MM.1S (cell line): ENCODE measurements around the gene CCDC91.
A peak's percentile ranks its signal among the peaks of the same experiment; 100 is the strongest.

Source experiments
- DNase-seq: peaks from one replicate; pipeline ENCODE4 v3.0.0-alpha.2; 2015
- H2AFZ ChIP-seq: fragments of 300-600 bp; sonication (generic); 2 replicates; pipeline ENCODE4 v1.6.0; 2016; ENCODE audit warnings: antibody characterized with exemption, low read length
- H3F3A ChIP-seq: fragments of 300-600 bp; sonication (generic); 2 replicates; pipeline ENCODE4 v1.6.1; 2016; ENCODE audit warnings: mild to moderate bottlenecking, antibody characterized with exemption, low read length, moderate library complexity, mixed read lengths; ENCODE audit not compliant: insufficient read depth
- H3K27ac ChIP-seq: fragments of 300-600 bp; sonication (generic); 2 replicates; pipeline ENCODE4 v1.5.1; 2016; ENCODE audit warnings: mild to moderate bottlenecking, low read length
- H3K27me3 ChIP-seq: fragments of 300-600 bp; sonication (generic); replicated peaks from 2 replicates; pipeline ENCODE4 v1.6.0; 2016; ENCODE audit warnings: low read length; ENCODE audit not compliant: insufficient read depth
- H3K36me3 ChIP-seq: fragments of 300-600 bp; sonication (generic); replicated peaks from 2 replicates; pipeline ENCODE4 v1.6.1; 2016; ENCODE audit warnings: mild to moderate bottlenecking, low read length, mixed read lengths; ENCODE audit not compliant: insufficient read depth
- H3K4me1 ChIP-seq: fragments of 300-600 bp; sonication (generic); 2 replicates; pipeline ENCODE4 v1.6.1; 2016; ENCODE audit warnings: low read length, mixed read lengths
- H3K4me2 ChIP-seq: fragments of 300-600 bp; sonication (generic); 2 replicates; pipeline ENCODE4 v1.6.0; 2016; ENCODE audit warnings: low read depth, low read length
- H3K4me3 ChIP-seq: fragments of 300-600 bp; sonication (generic); 2 replicates; pipeline ENCODE4 v1.5.1; 2016; ENCODE audit warnings: low read length, mixed read lengths
- H3K79me2 ChIP-seq: fragments of 300-600 bp; sonication (generic); 2 replicates; pipeline ENCODE4 v1.6.1; 2016; ENCODE audit warnings: mixed run types, low read length, mixed read lengths
- H3K9ac ChIP-seq: fragments of 300-600 bp; sonication (generic); 2 replicates; pipeline ENCODE4 v1.6.1; 2016; ENCODE audit warnings: low read length, mixed read lengths
- H3K9me2 ChIP-seq: fragments of 300-600 bp; sonication (generic); replicated peaks from 2 replicates; pipeline ENCODE4 v1.6.1; 2016; ENCODE audit warnings: mild to moderate bottlenecking, low read length, mixed read lengths; ENCODE audit not compliant: insufficient read depth
- H3K9me3 ChIP-seq: fragments of 300-600 bp; sonication (generic); replicated peaks from 2 replicates; pipeline ENCODE4 v1.6.1; 2016; ENCODE audit warnings: mild to moderate bottlenecking, low read length, mixed read lengths; ENCODE audit not compliant: insufficient read depth
- H4K20me1 ChIP-seq: fragments of 300-600 bp; sonication (generic); 2 replicates; pipeline ENCODE4 v1.6.1; 2016; ENCODE audit warnings: mild to moderate bottlenecking, low read length, moderate library complexity, mixed read lengths; ENCODE audit not compliant: insufficient read depth
- CTCF ChIP-seq: fragments of 300-600 bp; sonication (generic); IDR thresholded peaks from 2 replicates; pipeline ENCODE4 v1.5.1; 2016; ENCODE audit warnings: antibody characterized with exemption, low read length, mixed read lengths
- EZH2 ChIP-seq: fragments of 300-600 bp; sonication (generic); optimal IDR thresholded peaks from 2 replicates; pipeline ENCODE3; 2017; ENCODE audit warnings: low read depth, mild to moderate bottlenecking, antibody characterized with exemption, low read length, mixed read lengths
- EZH2phosphoT487 ChIP-seq: fragments of 300-600 bp; sonication (generic); IDR thresholded peaks from 2 replicates; pipeline ENCODE4 v1.6.1; 2018; ENCODE audit warnings: antibody characterized with exemption, low read length

CCDC91 gene

DNA sequence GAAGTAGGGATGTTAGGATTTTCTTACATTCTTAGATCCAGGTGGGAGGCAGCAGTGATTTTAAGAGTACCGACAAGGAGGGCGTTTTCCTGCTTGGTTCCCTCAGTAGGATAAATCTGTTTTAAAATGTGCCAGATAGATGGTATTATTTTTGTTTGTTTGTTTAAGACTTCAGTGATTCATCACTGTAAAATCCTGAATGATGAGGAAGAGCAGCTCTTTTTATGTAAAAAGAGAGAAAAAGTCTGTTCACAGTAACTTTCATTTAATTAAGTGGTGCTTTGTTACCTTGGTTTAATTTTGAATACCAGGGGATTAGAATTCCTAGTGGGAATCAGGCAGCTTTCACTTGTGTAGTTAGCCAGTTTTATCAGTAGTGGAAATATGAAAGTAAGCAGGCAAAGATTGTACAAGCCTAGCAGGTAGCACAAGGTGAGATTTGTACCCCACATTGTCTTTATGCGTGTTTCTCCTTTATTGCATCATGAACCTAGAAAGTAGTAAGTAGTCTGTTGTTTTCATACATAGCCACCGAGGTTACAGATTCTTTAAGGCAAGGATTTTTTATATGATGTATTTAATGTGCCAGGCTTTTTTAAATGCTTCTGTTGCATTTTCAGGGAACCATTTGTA, 349.6 kb downstream of the CCDC91 start:
- no peak for DNase-seq
- H3F3A ChIP-seq, result peaks cover 9% of the 10 kb centered on the region; the same call in 1 of the 2 replicates
- H3K9ac ChIP-seq, result no peak overlapping the region
- H3K4me1 ChIP-seq, result peaks cover 16% of the 10 kb centered on the region
- H3K4me2 ChIP-seq, result no peak overlapping the region
- H3K27me3 ChIP-seq, result no peaks in the 10 kb centered on the region
- H3K9me2 ChIP-seq, result no peaks in the 10 kb centered on the region
- H3K79me2 ChIP-seq, result no peaks in the 10 kb centered on the region
- H2AFZ ChIP-seq, result no peak overlapping the region
- no peaks in the 10 kb centered on the region for H3K36me3 ChIP-seq
- no peak overlapping the region for H3K4me3 ChIP-seq
- H3K27ac ChIP-seq, result no peak overlapping the region
- no peak for TF ChIP-seq EZH2phosphoT487
- no peak for TF ChIP-seq CTCF
- no peak for TF ChIP-seq EZH2
- H4K20me1 ChIP-seq, result no peaks in the 10 kb centered on the region
- no peaks in the 10 kb centered on the region for H3K9me3 ChIP-seq

GRCh38 chr12:28540324-28540714, 350.1 kb downstream of the CCDC91 start:
- DNase-seq, result no peak
- Histone ChIP-seq H3K9me3 (no peaks in the 10 kb centered on the region), H3K9me2 (no peaks in the 10 kb centered on the region), H3K27ac (no peak overlapping the region), H3K36me3 (no peaks in the 10 kb centered on the region), H3K27me3 (no peaks in the 10 kb centered on the region), H2AFZ (no peak overlapping the region), H3K4me3 (no peak overlapping the region), H3K4me1 (peaks cover 16% of the 10 kb centered on the region), H3K79me2 (no peaks in the 10 kb centered on the region), H3F3A (peaks cover 9% of the 10 kb centered on the region; the same call in 1 of the 2 replicates), H3K9ac (no peak overlapping the region), H3K4me2 (no peak overlapping the region), H4K20me1 (no peaks in the 10 kb centered on the region)
- no peak for TF ChIP-seq CTCF
- TF ChIP-seq EZH2phosphoT487, result no peak
- no peak for TF ChIP-seq EZH2

- no peaks in the 10 kb centered on the region for H3K9me2 ChIP-seq
- peak overlapping the region; percentile 80 for H3K27ac ChIP-seq
- peak overlapping the region; percentile 50 for H3K9ac ChIP-seq
- no peaks in the 10 kb centered on the region for H3K9me3 ChIP-seq
- H3K27me3 ChIP-seq, result no peaks in the 10 kb centered on the region
- no peaks in the 10 kb centered on the region for H3K79me2 ChIP-seq
- peak overlapping the region; percentile 75 for H3K4me2 ChIP-seq
- H2AFZ ChIP-seq, result peak overlapping the region; percentile 86
- no peak for TF ChIP-seq EZH2phosphoT487
- no peak for TF ChIP-seq CTCF
- no peak for TF ChIP-seq EZH2
- DNase-seq, result peak; percentile 84
- H3K4me3 ChIP-seq, result peak overlapping the region; percentile 51
- H3F3A ChIP-seq, result peaks cover 9% of the 10 kb centered on the region; the same call in 1 of the 2 replicates
- no peaks in the 10 kb centered on the region for H3K36me3 ChIP-seq
- peaks cover 16% of the 10 kb centered on the region for H3K4me1 ChIP-seq
- H4K20me1 ChIP-seq, result no peaks in the 10 kb centered on the region
These were observed 353.0 kb downstream of the CCDC91 start for GRCh38 chr12:28543021-28543890.
